ENCODE results near the gene FCGR2B.
"Not testable (repeated sequence)": the region's sequence is repeated elsewhere in the genome, so short reads cannot be mapped to it uniquely, and the experiment has no call there.

FCGR2B gene

DNA sequence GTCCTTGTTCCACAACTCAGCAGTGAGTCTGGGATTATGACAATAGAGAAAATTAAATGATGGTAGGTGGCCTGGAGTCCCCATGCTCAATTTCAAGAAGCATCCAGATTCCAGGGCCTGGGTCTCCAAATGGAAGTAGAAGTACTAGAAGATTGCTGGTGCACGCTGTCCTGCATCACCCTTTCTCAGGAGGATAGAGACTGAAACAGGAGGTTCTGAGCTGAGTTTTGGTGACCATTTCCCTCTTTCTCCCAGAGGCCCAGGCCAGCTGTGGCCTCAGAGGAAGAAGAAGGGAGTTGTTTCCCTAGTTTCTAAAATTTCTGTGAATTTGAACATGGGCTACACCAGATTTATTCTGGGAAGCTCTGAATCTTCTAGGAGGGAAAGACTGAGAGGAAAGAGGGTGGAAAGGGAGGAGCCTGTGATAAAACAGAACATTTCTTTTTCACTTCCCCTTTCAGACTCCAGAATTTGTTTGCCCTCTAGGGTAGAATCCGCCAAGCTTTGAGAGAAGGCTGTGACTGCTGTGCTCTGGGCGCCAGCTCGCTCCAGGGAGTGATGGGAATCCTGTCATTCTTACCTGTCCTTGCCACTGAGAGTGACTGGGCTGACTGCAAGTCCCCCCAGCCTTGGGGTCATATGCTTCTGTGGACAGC, at the start of gene FCGR2B:
Gene FCGR2B (plus strand): TSS at position 460 of the 656 bp plus-strand sequence. CDS start 99 bp downstream, at position 559.
- H3K4me3 ChIP-seq (ENCODE audit: low read depth, low read length); DNase-seq (ENCODE audit: low read depth): not testable (repeated sequence)

- H3K4me3 ChIP-seq (ENCODE audit: low read depth, low read length); DNase-seq (ENCODE audit: low read depth): not testable (repeated sequence)
Observed at GRCh38 chr1:161616417-161616816, 46.5 kb upstream of the FCGR2B start.

- H3K4me3 ChIP-seq (ENCODE audit: low read depth, low read length); DNase-seq (ENCODE audit: low read depth): not testable (repeated sequence)
Observed at GRCh38 chr1:161618517-161618916, 44.4 kb upstream of the FCGR2B start.

DNA sequence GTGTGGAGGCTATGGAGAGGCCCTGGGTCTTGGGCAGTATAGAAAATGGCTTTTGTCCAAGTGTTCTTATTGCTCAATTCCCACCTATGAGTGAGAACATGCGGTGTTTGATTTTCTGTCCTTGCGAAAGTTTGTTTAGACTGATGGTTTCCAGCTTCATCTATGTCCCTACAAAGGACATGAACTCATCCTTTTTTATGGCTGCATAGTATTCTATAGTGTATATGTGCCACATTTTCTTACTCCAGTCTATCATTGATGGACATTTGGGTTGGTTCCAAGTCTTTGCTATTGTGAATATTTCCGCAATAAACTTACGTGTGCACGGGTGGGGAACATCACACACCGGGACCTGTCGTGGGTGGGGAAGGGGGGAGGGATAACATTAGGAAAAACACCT, 42.5 kb upstream of the FCGR2B start:
- H3K4me3 ChIP-seq (ENCODE audit: low read depth, low read length); DNase-seq (ENCODE audit: low read depth): not testable (repeated sequence)

- DNase-seq (ENCODE audit: low read depth): peak; percentile 40
- peak overlapping the region; percentile 48 for H3K4me3 ChIP-seq (ENCODE audit: low read depth, low read length)
Observed at GRCh38 chr1:161621181-161622000, 41.6 kb upstream of the FCGR2B start.

DNA sequence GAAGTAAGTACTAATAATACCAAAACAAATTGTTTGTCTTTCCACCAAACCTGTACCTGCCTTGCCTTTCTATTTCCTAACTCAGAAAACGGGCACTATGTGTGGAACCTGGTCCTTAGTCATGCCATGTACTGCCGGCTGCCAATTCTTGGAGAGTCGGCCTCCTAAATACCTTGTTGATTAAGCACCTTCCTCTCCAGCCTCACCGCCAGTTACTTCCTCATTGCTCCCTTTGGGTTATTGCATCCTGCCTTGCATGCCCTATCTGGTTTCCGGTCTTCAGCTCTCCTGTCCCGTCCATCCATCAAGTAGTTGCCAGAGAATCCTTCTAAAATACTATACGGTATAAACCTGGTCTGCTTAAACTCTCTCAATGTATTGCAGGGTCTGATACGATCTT, 40.9 kb upstream of the FCGR2B start:
- H3K4me3 ChIP-seq (ENCODE audit: low read depth, low read length); DNase-seq (ENCODE audit: low read depth): not testable (repeated sequence)

DNA sequence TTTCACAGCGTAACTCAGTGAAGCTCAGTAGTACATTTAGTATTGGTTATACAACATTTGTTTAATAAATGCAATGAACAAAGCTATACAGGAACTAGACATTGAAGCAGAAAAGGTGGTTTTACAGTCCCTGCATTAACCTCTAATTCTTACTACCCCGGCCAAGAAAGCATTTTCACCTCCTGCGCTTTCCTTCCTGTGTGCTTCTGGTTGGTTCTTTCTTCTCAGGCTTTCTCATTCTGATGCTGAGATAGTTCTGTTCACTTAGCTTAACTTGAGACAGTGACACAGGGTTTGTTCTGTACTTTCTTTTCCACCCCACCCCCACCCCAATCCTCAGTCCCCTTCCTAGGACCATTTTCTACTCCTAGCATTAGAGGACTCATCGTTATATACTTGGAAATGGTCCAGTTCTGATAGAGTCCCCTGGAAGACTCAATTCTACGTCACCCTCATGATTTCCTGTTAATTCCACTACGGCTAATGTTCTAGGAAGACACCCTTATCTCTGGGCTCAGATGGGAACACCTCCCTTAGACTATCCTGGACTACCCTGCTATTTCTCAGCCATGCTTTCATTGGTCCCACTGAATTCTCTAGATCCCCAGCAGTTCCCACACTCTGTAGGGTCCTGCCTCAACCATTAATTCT, 39.4 kb upstream of the FCGR2B start:
- not testable (repeated sequence) for DNase-seq (ENCODE audit: low read depth); H3K4me3 ChIP-seq (ENCODE audit: low read depth, low read length)

- H3K4me3 ChIP-seq (ENCODE audit: low read depth, low read length); DNase-seq (ENCODE audit: low read depth): not testable (repeated sequence)
Observed at GRCh38 chr1:161624605-161625004, 38.3 kb upstream of the FCGR2B start.

DNA sequence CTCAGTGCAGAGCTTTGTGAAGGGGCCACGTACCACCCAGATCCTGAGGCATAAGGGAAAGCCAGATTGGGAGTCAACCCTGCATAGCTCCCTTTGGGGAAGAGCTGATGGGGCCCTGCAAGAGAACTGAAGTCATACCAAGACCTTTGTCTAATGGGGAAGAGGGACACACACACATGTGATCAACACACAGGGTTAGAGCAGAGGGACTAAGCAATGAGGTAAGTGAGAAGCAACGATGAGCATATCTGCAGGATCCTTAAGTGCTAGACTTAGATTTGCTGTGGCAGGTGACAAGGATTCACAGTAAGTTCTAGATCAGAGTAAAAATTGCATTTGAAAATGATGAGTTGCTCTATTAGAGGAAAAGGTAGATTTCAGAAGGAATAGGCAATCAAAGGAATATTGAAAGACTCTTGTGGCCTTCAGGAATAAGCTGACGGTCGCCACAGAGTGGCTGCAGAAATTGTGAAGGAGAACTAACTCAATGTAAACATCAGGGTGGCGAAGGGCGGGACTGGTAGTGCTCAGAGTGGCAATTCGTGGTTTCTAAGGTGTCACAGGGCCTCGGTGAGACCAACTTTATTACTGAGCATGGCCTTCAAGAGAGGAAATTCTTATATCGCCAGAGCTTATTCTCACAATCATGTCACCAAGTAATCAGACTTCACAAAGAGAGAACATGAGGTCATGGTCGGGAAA, 36.3 kb upstream of the FCGR2B start:
- not testable (repeated sequence) for DNase-seq (ENCODE audit: low read depth)

DNA sequence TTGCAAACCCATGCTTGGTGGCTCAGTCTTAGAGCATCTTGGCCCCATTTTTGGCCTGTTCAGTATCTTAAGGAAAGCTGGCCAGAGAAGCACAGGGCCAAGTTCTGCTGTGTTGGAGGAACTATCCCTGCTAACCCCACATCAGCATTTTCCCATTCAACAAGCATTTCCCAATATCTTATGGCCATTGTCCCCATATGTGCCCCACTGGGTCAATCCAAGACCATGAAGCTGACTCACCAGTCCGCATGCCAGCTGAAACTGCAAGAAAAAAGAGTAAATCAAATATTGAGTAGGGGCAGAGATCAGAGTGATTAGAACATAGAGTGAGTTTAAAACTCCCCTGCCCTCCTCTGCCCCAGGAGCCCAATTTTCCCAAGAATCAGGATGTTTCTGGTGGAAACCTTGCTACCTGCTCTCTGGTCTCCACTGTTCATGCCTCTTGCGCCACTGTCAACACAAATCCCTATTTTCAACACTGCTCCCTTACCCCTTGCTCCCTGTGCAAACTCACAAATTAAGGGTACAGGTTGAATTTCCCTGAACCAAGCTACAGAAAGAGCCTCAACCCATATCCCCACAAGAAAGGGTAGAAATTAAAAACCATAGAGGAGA, 32.7 kb upstream of the FCGR2B start:
- DNase-seq (ENCODE audit: low read depth); H3K4me3 ChIP-seq (ENCODE audit: low read depth, low read length): not testable (repeated sequence)

More for the DNA sequence above, 36.3 kb upstream of the FCGR2B start:
- H3K4me3 ChIP-seq (ENCODE audit: low read depth, low read length): not testable (repeated sequence)

DNA sequence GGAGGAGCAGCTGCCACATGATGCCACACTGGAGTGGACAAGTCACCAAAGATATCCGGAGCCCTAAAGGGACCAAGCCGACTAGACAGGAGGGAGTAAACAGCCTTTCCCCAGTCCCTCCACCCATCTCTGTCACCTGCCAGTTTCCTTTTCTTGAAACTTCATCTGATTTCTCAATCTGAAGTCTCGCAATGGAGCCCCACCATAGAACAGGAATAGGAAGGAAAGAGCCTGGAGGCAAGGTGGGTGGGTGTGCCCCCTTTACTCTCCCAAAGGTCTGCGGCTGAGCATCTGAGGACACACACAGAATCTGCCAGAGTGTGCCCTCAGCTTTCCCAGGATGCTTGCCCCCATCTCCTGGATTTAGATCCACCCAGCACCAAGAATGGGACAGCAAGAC, 31.9 kb upstream of the FCGR2B start, which contains the start of gene FCGR3B:
Gene FCGR3B (minus strand): TSS at position 101 of the 400 bp plus-strand sequence. CDS start 82 bp downstream, at position 19.
- no peak for DNase-seq (ENCODE audit: low read depth)
- no peak within 1 kb of the TSS for H3K4me3 ChIP-seq (ENCODE audit: low read depth, low read length)

DNA sequence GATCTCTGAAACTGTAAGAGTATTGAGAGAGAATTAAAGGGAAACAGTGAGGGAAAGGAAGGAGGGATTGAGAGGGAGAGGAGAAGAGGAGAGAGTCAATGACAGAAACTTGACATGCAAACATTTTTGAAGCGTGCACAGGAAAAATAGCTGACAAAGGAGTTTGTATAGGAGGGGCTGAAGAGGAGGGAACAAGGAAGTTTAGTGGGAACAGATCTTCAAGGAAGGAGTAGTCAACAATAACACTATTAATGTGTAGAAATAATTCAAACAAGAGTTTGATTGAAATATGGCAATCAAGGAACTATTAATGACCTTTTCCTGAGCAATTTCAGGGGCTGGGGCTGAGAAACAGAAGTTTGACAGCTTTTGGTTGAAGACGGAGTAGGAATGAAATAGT, 27.9 kb upstream of the FCGR2B start:
- not testable (repeated sequence) for H3K4me3 ChIP-seq (ENCODE audit: low read depth, low read length); DNase-seq (ENCODE audit: low read depth)

DNA sequence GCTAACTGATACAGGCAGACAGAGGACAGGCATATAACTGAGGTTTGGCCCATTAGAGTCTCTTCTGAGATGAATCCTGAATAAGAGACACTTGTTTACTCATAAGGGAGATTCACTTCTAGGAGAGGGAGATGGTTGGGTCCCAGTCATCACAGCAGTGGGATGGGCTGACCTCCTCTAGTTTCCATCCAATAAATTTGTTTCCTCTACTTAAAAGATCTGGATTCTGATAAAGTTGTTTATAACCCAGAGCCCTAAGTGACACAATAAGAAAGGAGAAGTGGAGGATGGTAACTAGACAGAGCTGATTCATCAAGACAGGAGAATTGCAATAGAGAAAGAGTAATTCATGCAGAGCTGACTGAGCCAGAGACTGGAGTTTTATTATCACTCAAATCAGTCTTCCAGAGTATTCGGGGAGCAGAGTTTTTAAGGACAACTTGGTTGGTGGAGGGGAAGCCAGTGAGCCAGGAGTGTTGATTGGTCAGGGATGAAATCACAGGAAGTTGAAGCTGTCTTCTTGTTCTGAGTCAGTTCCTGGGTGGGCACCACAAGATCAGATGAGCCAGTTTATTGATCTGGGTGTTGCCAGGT, 26.7 kb upstream of the FCGR2B start:
- H3K4me3 ChIP-seq (ENCODE audit: low read depth, low read length); DNase-seq (ENCODE audit: low read depth): not testable (repeated sequence)

DNA sequence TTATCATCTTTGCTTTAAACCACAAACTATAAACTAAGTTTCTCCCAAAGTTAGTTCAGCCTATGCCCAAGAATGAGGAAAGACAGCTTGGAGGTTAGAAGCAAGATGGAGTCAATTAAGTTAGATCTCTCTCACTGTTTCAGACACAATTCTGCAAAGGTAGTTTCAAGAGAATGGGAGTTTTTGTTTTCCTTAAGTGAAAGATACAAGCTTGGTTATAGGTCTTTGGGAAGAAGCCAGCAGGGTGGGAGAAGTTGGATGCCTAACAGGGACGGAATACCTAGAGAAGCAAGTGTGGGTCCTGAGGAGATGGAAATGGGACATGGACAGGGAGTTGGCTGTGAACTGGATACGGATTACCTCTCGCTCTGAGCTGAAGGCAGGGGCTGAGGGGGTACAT, 26.0 kb upstream of the FCGR2B start:
- DNase-seq (ENCODE audit: low read depth): not testable (repeated sequence)

DNA sequence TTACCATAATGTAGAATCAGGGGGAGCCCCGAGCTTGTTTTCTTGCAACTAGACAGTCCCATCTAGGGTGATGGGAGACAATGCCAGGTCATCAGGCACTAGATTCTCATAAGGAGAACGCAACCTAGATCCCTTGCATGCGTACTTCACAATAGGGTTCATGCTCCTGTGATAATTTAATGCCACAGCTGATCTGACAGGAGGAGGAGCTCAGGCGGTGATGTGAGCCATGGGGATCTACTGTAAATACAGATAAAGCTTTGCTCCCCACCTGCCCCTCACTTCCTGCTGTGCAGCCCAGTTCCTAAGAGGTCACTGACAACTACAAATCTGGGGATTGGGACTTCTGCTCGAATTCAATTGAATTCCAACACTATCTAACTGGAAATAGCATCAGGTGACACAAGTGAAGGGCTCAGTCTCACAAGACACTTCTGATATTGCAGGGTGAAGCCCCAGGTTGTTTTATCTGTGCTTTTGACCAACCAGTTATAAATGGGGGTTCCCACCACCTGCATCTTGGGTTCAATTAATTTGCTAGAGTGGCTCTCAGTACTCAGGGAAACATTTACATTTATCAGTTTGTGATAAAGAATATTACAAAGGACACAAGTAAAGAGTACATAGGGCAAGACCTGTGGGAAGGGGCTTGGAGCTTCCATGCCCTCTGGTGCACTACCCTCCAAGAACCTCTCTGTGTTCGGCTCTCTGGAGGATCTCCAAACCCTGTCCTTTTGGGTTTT, 24.5 kb upstream of the FCGR2B start:
- not testable (repeated sequence) for DNase-seq (ENCODE audit: low read depth); H3K4me3 ChIP-seq (ENCODE audit: low read depth, low read length)

More for the DNA sequence above, 26.0 kb upstream of the FCGR2B start:
- H3K4me3 ChIP-seq (ENCODE audit: low read depth, low read length): not testable (repeated sequence)

DNA sequence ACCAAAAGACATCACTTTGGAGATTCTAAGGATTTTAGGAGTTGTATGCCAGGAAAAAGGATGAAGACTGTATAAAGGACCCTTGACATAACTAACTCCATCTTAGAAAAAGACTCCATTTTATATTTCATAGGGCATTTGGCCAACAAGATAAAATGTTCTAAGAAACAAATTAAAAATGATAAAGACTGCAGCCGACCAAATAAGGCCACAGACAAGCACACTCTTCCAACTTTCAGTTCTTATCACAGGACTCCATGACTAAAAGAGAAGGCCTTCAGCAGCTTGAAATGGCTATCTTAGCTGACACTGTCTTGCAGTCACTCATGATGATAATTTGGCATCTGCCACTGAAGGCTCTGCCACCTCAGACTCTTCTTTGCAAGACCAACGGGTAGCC, 23.7 kb upstream of the FCGR2B start:
- H3K4me3 ChIP-seq (ENCODE audit: low read depth, low read length); DNase-seq (ENCODE audit: low read depth): not testable (repeated sequence)

DNA sequence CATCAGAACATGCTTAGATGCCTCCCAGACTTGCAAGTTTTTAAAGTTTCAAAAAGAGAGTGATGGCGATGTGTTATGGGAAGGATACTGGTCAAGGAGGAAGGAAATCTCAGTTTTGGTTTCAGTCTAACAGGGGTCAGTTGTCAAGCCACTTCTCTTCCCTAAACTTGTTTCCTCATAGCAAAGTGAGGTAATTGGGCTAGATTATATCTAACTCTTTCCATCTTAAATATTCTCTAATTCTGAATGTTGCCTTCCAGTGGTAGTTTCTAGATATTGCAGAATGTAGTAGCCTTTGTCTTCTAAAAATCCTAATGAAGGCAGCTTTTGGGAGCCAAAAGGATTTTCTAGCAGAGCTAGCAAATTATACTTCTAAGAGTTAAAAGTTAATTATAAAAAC, 20.2 kb upstream of the FCGR2B start:
- H3K4me3 ChIP-seq (ENCODE audit: low read depth, low read length); DNase-seq (ENCODE audit: low read depth): not testable (repeated sequence)
